Testis (tissue), 3 donors: ENCODE data around the gene RHOT1. TPM values are rescaled to one million over a fixed set of nuclear protein-coding genes. Genes with fewer than 3 reads are reported as not detected.

Source experiments
- DNase-seq: peaks from one replicate; pipeline ENCODE4 v3.0.0-alpha.2; 2019
- H3K27ac ChIP-seq, 2 donors: fragments of 200-600 bp; sonication (generic); one replicate each; pipeline ENCODE4 v1.5.1; 2019
- H3K27me3 ChIP-seq: fragments of 200-600 bp; sonication (generic); one replicate; pipeline ENCODE4 v1.5.1; 2019
- H3K36me3 ChIP-seq: fragments of 200-600 bp; sonication (generic); one replicate; pipeline ENCODE4 v1.5.1; 2017; ENCODE audit warnings: low read depth; ENCODE audit errors: missing control alignments
- H3K4me1 ChIP-seq: fragments of 200-600 bp; sonication (generic); one replicate; pipeline ENCODE4 v1.5.1; 2019
- H3K4me3 ChIP-seq, 2 donors: fragments of 200-600 bp; sonication (generic); one replicate each; pipeline ENCODE4 v1.5.1; 2017 to 2019
- H3K9me3 ChIP-seq: fragments of 200-600 bp; sonication (generic); one replicate; pipeline ENCODE4 v1.5.1; 2017
- POLR2A ChIP-seq: fragments of 450-650 bp; IDR thresholded peaks from one replicate; pipeline ENCODE4 v1.6.1; 2017; ENCODE audit warnings: antibody characterized with exemption, mild to moderate bottlenecking, moderate library complexity
- WGBS, 2 donors: methylation state at CpG; one replicate each; pipeline ENCODE4 v1.1.5; 2018; 5-methylcytosine and 5-hydroxymethylcytosine counted together
- intact Hi-C: fragments of 100-400 bp; cut with DNase I; formaldehyde crosslinking; loops from one replicate; pipeline ENCODE4 v1.15.1; 2023; ENCODE audit warnings: low total_unique reads
- polyA plus RNA-seq: library from polyadenylated mRNA; stranded (reverse); fragments of 350-450 nt; fragmentation: Illumina TruSeq; extraction: RNeasy Lipid Tissue Mini Kit (QIAGEN cat#74804); gene quantifications from one replicate; pipeline ENCODE4 v1.2.3, GENCODE V29; 2014; ENCODE audit warnings: low read depth, low replicate concordance; ENCODE audit not compliant: insufficient read depth
- total RNA-seq, 2 donors: library from RNA; depleted of rRNA; stranded (reverse); fragments of >200 nt; gene quantifications; one replicate each; pipeline ENCODE4 v1.2.3, GENCODE V29; 2016
- TF ChIP-seq, protein P1 (sequence below), 3 experiments: fragments of 450-650 bp in 2 of 3; fragments of 200-600 bp in 1 of 3; sonication (generic) in 1 of 3; IDR thresholded peaks; one replicate each; pipeline ENCODE4 v1.5.1; 2016 to 2019; ENCODE audit warnings: antibody characterized with exemption in 3 of 3, mild to moderate bottlenecking in 2 of 3, moderate library complexity in 1 of 3

The RHOT1 gene
- total and polyA plus RNA-seq, 3 donors from 2014 or later = 42.6 to 60.6 (median 51.3) TPM

DNA sequence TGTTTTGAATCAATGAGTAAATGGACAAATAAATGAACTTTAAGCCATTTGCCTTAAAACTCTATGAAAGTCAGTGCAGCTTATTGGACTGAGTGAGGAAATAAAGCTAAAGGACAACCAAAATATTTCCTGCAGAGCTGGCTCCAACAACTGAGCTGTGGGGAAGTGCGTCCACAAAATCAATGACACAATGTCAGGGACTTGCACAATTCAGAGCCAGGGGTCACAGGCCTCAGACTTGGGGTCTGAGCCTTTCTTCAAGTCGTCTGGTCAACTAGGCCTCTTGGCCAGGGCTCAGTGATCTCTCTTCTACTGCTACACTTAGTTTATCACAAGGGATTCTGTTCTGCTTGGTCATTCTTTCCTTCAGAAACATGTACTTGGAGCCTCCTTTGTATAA is 97.2 kb downstream of the RHOT1 start:
- no peak for TF ChIP-seq POLR2A
- TF ChIP-seq, protein P1, sequence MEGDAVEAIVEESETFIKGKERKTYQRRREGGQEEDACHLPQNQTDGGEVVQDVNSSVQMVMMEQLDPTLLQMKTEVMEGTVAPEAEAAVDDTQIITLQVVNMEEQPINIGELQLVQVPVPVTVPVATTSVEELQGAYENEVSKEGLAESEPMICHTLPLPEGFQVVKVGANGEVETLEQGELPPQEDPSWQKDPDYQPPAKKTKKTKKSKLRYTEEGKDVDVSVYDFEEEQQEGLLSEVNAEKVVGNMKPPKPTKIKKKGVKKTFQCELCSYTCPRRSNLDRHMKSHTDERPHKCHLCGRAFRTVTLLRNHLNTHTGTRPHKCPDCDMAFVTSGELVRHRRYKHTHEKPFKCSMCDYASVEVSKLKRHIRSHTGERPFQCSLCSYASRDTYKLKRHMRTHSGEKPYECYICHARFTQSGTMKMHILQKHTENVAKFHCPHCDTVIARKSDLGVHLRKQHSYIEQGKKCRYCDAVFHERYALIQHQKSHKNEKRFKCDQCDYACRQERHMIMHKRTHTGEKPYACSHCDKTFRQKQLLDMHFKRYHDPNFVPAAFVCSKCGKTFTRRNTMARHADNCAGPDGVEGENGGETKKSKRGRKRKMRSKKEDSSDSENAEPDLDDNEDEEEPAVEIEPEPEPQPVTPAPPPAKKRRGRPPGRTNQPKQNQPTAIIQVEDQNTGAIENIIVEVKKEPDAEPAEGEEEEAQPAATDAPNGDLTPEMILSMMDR (IDR thresholded peaks at IDR 0.05) = no peak

GRCh38 chr17:32240750-32241149 is 98.4 kb downstream of the RHOT1 start:
- Histone ChIP-seq H3K27ac (no peak overlapping the region), H3K9me3 (no peaks in the 10 kb centered on the region), H3K4me1 (no peaks in the 10 kb centered on the region), H3K27me3 (no peaks in the 10 kb centered on the region), H3K4me3 (no peak overlapping the region), H3K36me3 (no peaks in the 10 kb centered on the region)
- TF ChIP-seq, protein P1 (IDR thresholded peaks at IDR 0.05) = no peak
- no peak for TF ChIP-seq POLR2A
- intact Hi-C loops = no loop called here
- WGBS, 2 donors = 71 to 74% methylated on average over 8 of the region's 8 CpGs
- peak; percentile 40 for DNase-seq

More for the DNA sequence above, 97.2 kb downstream of the RHOT1 start:
- H3K4me3 ChIP-seq = no peak overlapping the region
- intact Hi-C loops = no loop called here
- no peak for DNase-seq
- no peaks in the 10 kb centered on the region for H3K27me3 ChIP-seq
- 75 to 78% methylated on average over 2 of the region's 2 CpGs for WGBS, 2 donors
- no peaks in the 10 kb centered on the region for H3K9me3 ChIP-seq
- H3K4me1 ChIP-seq = no peaks in the 10 kb centered on the region
- no peak overlapping the region for H3K27ac ChIP-seq
- no peaks in the 10 kb centered on the region for H3K36me3 ChIP-seq

GRCh38 chr17:32241640-32242039 is 99.3 kb downstream of the RHOT1 start:
- intact Hi-C loops = no loop called here
- 94% methylated on average over 1 of the region's 1 CpG for WGBS, 2 donors
- no peak for TF ChIP-seq POLR2A
- TF ChIP-seq, protein P1 (IDR thresholded peaks at IDR 0.05) = no peak
- H3K4me3 ChIP-seq = no peak overlapping the region
- H3K27ac ChIP-seq = no peak overlapping the region
- no peaks in the 10 kb centered on the region for H3K4me1 ChIP-seq
- no peaks in the 10 kb centered on the region for H3K36me3 ChIP-seq
- DNase-seq = no peak
- no peaks in the 10 kb centered on the region for H3K27me3 ChIP-seq
- no peaks in the 10 kb centered on the region for H3K9me3 ChIP-seq

DNA sequence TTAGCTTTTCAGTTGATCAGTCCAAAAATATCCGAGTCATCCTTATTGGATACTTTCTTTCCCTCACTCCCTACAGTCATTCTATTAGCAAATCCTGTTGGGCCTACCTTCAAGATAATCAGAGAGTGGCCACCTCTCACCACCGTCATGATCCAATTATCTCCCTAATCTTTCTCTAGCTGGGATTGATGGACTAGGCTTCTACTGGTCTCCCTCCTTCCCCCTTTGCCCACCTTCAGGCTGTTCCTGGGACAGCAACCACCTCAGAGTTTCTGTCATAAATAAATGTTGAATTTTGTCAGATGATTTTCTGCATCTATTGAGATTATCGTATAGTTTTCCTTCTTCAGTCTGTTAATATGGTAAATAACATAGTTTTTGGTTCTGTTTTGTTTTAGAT is 107.2 kb downstream of the RHOT1 start:
- Histone ChIP-seq H3K4me3 (no peak overlapping the region), H3K27me3 (no peaks in the 10 kb centered on the region), H3K4me1 (no peaks in the 10 kb centered on the region), H3K9me3 (no peaks in the 10 kb centered on the region), H3K27ac (no peak overlapping the region), H3K36me3 (no peaks in the 10 kb centered on the region)
- TF ChIP-seq POLR2A = no peak
- TF ChIP-seq, protein P1 (IDR thresholded peaks at IDR 0.05) = no peak
- WGBS, 2 donors = 86 to 88% methylated on average over 3 of the region's 3 CpGs
- intact Hi-C loops = no loop called here
- DNase-seq = no peak

DNA sequence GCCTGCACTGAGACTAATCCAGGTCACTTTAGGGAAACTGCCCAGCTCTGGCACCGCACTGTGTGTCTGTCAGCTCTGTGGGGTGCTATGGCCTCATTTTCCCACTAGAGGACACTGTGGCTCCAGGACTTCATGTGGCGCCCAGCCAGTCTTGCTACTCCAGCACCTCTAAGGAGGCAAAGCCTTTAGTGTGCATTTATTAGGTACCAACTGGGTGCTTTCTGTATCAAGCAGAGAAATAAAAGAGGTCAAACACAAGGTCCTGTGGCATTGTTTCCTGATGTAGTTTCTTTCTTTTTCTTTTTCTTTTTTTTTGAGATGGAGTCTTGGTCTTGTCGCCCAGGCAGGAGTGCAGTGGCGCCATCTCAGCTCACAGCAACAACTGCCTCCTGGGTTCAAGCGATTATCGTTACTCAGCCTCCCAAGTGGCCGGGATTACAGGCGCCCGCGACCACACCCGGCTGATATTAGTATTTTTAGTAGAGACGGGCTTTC is 110.9 kb downstream of the RHOT1 start:
- intact Hi-C loops = loop anchor here (10.0 kb wide), 1 partner anchor 62 kb away; no protein-coding TSS in a partner anchor
- H3K27ac ChIP-seq = no peak overlapping the region
- H3K4me3 ChIP-seq = no peak overlapping the region
- H3K36me3 ChIP-seq = no peaks in the 10 kb centered on the region
- 69 to 82% methylated on average over 10 to 12 of the region's 12 CpGs for WGBS, 2 donors
- DNase-seq = peak; percentile 90
- H3K4me1 ChIP-seq = peaks cover 8% of the 10 kb centered on the region
- no peaks in the 10 kb centered on the region for H3K9me3 ChIP-seq
- TF ChIP-seq POLR2A = no peak
- TF ChIP-seq, protein P1 (IDR thresholded peaks at IDR 0.05) = peak; percentile 61 to 90 (median 81)
- H3K27me3 ChIP-seq = no peaks in the 10 kb centered on the region
